GM12892 (cell line): ENCODE data around the gene CCDC90B.

Experiments
- POLR2A ChIP-seq: IDR thresholded peaks from 2 replicates; pipeline ENCODE4 v1.6.1; 2011; ENCODE audit warnings: low read depth, low read length, control low read depth
- POLR2AphosphoS5 ChIP-seq: IDR thresholded peaks from 2 replicates; pipeline ENCODE4 v1.6.1; 2011; ENCODE audit warnings: low read depth, low read length, control low read depth
- TAF1 ChIP-seq: IDR thresholded peaks from 2 replicates; pipeline ENCODE4 v1.6.1; 2011; ENCODE audit warnings: low read depth, mild to moderate bottlenecking, control low read depth, low read length, borderline replicate concordance

GRCh38 chr11:83280256-83280655 lies 5.9 kb downstream of the CCDC90B start:
- TF ChIP-seq POLR2AphosphoS5 = no peak
- TF ChIP-seq POLR2A = no peak
- no peak for TF ChIP-seq TAF1
